Neural cell (in vitro differentiated cells): Measurements from ENCODE around the gene AFAP1. TPM values are rescaled to one million over a fixed set of nuclear protein-coding genes. Genes with fewer than 3 reads are reported as not detected.

Experiments used
- H2AFZ ChIP-seq: fragments of 200-600, 300-800 bp; sonication (generic), shearing (Covaris generic); 2 replicates; pipeline ENCODE4 v1.6.0; 2014; ENCODE audit warnings: low read depth, mild to moderate bottlenecking, antibody characterized with exemption, low read length, moderate library complexity
- H3F3A ChIP-seq: fragments of 200-600 bp; shearing (Covaris generic); 2 replicates; pipeline ENCODE4 v1.6.1; 2016; ENCODE audit warnings: mild to moderate bottlenecking, moderate library complexity, mixed read lengths, antibody characterized with exemption, low read length; ENCODE audit not compliant: insufficient read depth, poor library complexity, severe bottlenecking
- H3K27ac ChIP-seq: fragments of 200-600, 300-800 bp; sonication (generic), shearing (Covaris generic); 2 replicates; pipeline ENCODE4 v1.5.1; 2014; ENCODE audit warnings: mild to moderate bottlenecking, low read length, moderate library complexity
- H3K27me3 ChIP-seq: fragments of 300-800, 200-600 bp; sonication (generic), shearing (Covaris generic); 2 replicates; pipeline ENCODE4 v1.6.0; 2014; ENCODE audit warnings: mild to moderate bottlenecking, low read depth, low read length, moderate library complexity; ENCODE audit not compliant: insufficient read depth
- H3K36me3 ChIP-seq: fragments of 300-800, 200-600 bp; sonication (generic), shearing (Covaris generic); 2 replicates; pipeline ENCODE4 v1.5.1; 2014; ENCODE audit warnings: mild to moderate bottlenecking, antibody characterized with exemption, low read length, moderate library complexity; ENCODE audit not compliant: insufficient read depth
- H3K4me2 ChIP-seq: fragments of 300-800, 200-600 bp; sonication (generic), shearing (Covaris generic); 2 replicates; pipeline ENCODE4 v1.6.0; 2014; ENCODE audit warnings: mild to moderate bottlenecking, low read length
- H3K4me3 ChIP-seq: fragments of 300-800, 200-600 bp; sonication (generic), shearing (Covaris generic); 2 replicates; pipeline ENCODE4 v1.5.1; 2014; ENCODE audit warnings: mild to moderate bottlenecking, low read length, moderate library complexity
- H3K79me2 ChIP-seq: fragments of 200-600 bp; shearing (Covaris generic); replicated peaks from 2 replicates; pipeline ENCODE4 v1.6.0; 2014; ENCODE audit warnings: mild to moderate bottlenecking, low read length, moderate library complexity; ENCODE audit not compliant: insufficient read depth
- H3K9ac ChIP-seq: fragments of 300-800, 200-600 bp; sonication (generic), shearing (Covaris generic); 2 replicates; pipeline ENCODE4 v1.6.1; 2016; ENCODE audit warnings: mild to moderate bottlenecking, low read length, mixed read lengths
- H3K9me2 ChIP-seq: fragments of 200-600 bp; shearing (Covaris generic); 2 replicates; pipeline ENCODE4 v1.6.1; 2016; ENCODE audit warnings: mild to moderate bottlenecking, low read length, mixed read lengths; ENCODE audit not compliant: insufficient read depth
- H3K9me3 ChIP-seq: fragments of 200-600, 300-800 bp; sonication (generic), shearing (Covaris generic); 2 replicates; pipeline ENCODE4 v1.6.1; 2016; ENCODE audit warnings: mild to moderate bottlenecking, mixed run types, low read length, moderate library complexity, mixed read lengths
- H4K20me1 ChIP-seq: fragments of 200-600 bp; shearing (Covaris generic); 2 replicates; pipeline ENCODE4 v1.6.1; 2016; ENCODE audit warnings: mild to moderate bottlenecking, mixed run types; ENCODE audit not compliant: insufficient read depth
- CTCF ChIP-seq: fragments of 450-650 bp; IDR thresholded peaks from 2 replicates; pipeline ENCODE4 v1.5.1; 2014; ENCODE audit warnings: antibody characterized with exemption, mild to moderate bottlenecking, moderate library complexity; ENCODE audit not compliant: poor library complexity, severe bottlenecking
- EP300 ChIP-seq: fragments of 450-650 bp; conservative IDR thresholded peaks from 2 replicates; pipeline ENCODE4 v1.6.1; 2014; ENCODE audit warnings: antibody characterized with exemption, mild to moderate bottlenecking, moderate library complexity; ENCODE audit not compliant: poor library complexity, severe bottlenecking
- EZH2 ChIP-seq: fragments of 200-600, 300-800 bp; shearing (Covaris generic), sonication (generic); IDR thresholded peaks from 2 replicates; pipeline ENCODE4 v1.6.1; 2014; ENCODE audit warnings: antibody characterized with exemption, low read length, borderline replicate concordance, mild to moderate bottlenecking; ENCODE audit not compliant: insufficient read depth, poor library complexity, severe bottlenecking
- MXI1 ChIP-seq: fragments of 450-650 bp; conservative IDR thresholded peaks from 2 replicates; pipeline ENCODE4 v1.6.1; 2014; ENCODE audit warnings: antibody characterized with exemption, mild to moderate bottlenecking; ENCODE audit not compliant: poor library complexity, severe bottlenecking
- POLR2AphosphoS5 ChIP-seq: IDR thresholded peaks from 2 replicates; pipeline ENCODE4 v1.6.1; 2012
- RAD21 ChIP-seq: fragments of 450-650 bp; conservative IDR thresholded peaks from 2 replicates; pipeline ENCODE4 v1.6.1; 2014; ENCODE audit warnings: antibody characterized with exemption, mild to moderate bottlenecking, moderate library complexity
- REST ChIP-seq: IDR thresholded peaks from 2 replicates; pipeline ENCODE4 v1.6.1; 2012; ENCODE audit warnings: borderline replicate concordance
- SMC3 ChIP-seq: fragments of 450-650 bp; conservative IDR thresholded peaks from 2 replicates; pipeline ENCODE4 v1.6.1; 2014; ENCODE audit warnings: antibody characterized with exemption, mild to moderate bottlenecking, moderate library complexity; ENCODE audit not compliant: poor library complexity
- TAF1 ChIP-seq: IDR thresholded peaks from 2 replicates; pipeline ENCODE4 v1.6.1; 2012; ENCODE audit warnings: low read depth
- polyA plus RNA-seq: library from polyadenylated mRNA; depleted of rRNA; stranded (reverse); fragments of >200 nt; gene quantifications from 2 replicates; pipeline ENCODE4 v1.2.3, GENCODE V29; 2014

Gene AFAP1
- polyA plus RNA-seq, 1 donor from 2014 or later, result 38.9 TPM

- H4K20me1 ChIP-seq, result no peaks in the 10 kb centered on the region
- H3K36me3 ChIP-seq, result no peaks in the 10 kb centered on the region
- no peak overlapping the region for H2AFZ ChIP-seq
- no peaks in the 10 kb centered on the region for H3K9me3 ChIP-seq
- no peak overlapping the region for H3K4me2 ChIP-seq
- no peaks in the 10 kb centered on the region for H3F3A ChIP-seq
- no peak overlapping the region for H3K4me3 ChIP-seq
- H3K9ac ChIP-seq, result no peak overlapping the region
- no peak overlapping the region for H3K27ac ChIP-seq
- H3K9me2 ChIP-seq, result no peaks in the 10 kb centered on the region
- H3K79me2 ChIP-seq, result no peaks in the 10 kb centered on the region
- H3K27me3 ChIP-seq, result no peaks in the 10 kb centered on the region
- TF ChIP-seq EZH2, result no peak
- no peak for TF ChIP-seq TAF1
- TF ChIP-seq MXI1, result no peak
- TF ChIP-seq EP300, result no peak
- no peak for TF ChIP-seq SMC3
- TF ChIP-seq CTCF, result no peak
- TF ChIP-seq REST, result no peak
- no peak for TF ChIP-seq RAD21
- no peak for TF ChIP-seq POLR2AphosphoS5
Measured at GRCh38 chr4:7974425-7974824, 34.8 kb upstream of the AFAP1 start.

- H4K20me1 ChIP-seq, result no peaks in the 10 kb centered on the region
- no peak overlapping the region for H3K9ac ChIP-seq
- no peaks in the 10 kb centered on the region for H3K9me2 ChIP-seq
- no peaks in the 10 kb centered on the region for H3K36me3 ChIP-seq
- no peak overlapping the region for H3K4me2 ChIP-seq
- TF ChIP-seq MXI1, result no peak
- no peak for TF ChIP-seq POLR2AphosphoS5
- TF ChIP-seq EZH2, result no peak
- TF ChIP-seq RAD21, result no peak
- no peak for TF ChIP-seq CTCF
- no peak for TF ChIP-seq REST
- no peak for TF ChIP-seq TAF1
- TF ChIP-seq SMC3, result no peak
- TF ChIP-seq EP300, result no peak
- no peak overlapping the region for H3K4me3 ChIP-seq
- H2AFZ ChIP-seq, result no peak overlapping the region
- no peaks in the 10 kb centered on the region for H3K79me2 ChIP-seq
- H3K27ac ChIP-seq, result no peak overlapping the region
- H3K27me3 ChIP-seq, result no peaks in the 10 kb centered on the region
- H3K9me3 ChIP-seq, result no peaks in the 10 kb centered on the region
- H3F3A ChIP-seq, result no peaks in the 10 kb centered on the region
Measured at GRCh38 chr4:7973545-7973981, 33.9 kb upstream of the AFAP1 start.
